Endothelial cell of umbilical vein (primary cell): ENCODE data around the gene FAM219A. TPM values are rescaled to one million over a fixed set of nuclear protein-coding genes. Genes with fewer than 3 reads are reported as not detected.

ENCODE experiments used
- BruUV-seq: library from RNA; stranded (reverse); fragments of 400-500 nt; replicated peaks from 2 replicates; lab custom pipeline; 2021; lab: Mats Ljungman, UMichigan
- CTCF ChIA-PET: fragments of 300-600, 350-600 bp; sonication (Branson Sonifier 250); formaldehyde crosslinking; loops from one replicate; lab custom pipeline; 2021; ENCODE audit warnings: antibody characterized with exemption, inconsistent platforms; lab: Charles Lee
- POLR2A ChIA-PET: fragments of 300-600, 350-600 bp; sonication (Branson Sonifier 250); formaldehyde crosslinking; loops from one replicate; lab custom pipeline; 2021; ENCODE audit warnings: antibody characterized with exemption, inconsistent platforms; lab: Charles Lee
- DNase-seq: peaks from one replicate; pipeline ENCODE4 v3.0.0-alpha.2; 2011; ENCODE audit warnings: low read depth, low spot score
- FAIRE-seq: peaks from 2 replicates; lab custom pipeline; 2011; peaks lifted over from hg19 to GRCh38; lab: Jason Lieb, UNC
- H2AFZ ChIP-seq: 2 replicates; pipeline ENCODE4 v1.6.0; 2012; ENCODE audit warnings: low read depth, low read length, control low read depth, inconsistent platforms
- H3K27ac ChIP-seq: 2 replicates; pipeline ENCODE4 v1.5.1; 2011; ENCODE audit warnings: low read depth, mild to moderate bottlenecking, control low read depth, low read length, moderate library complexity; ENCODE audit not compliant: insufficient read depth
- H3K27me3 ChIP-seq, 2 experiments: 2 replicates each; pipeline versions ENCODE4 v1.6.0 to v1.6.1; 2011; ENCODE audit warnings: low read length in 2 of 2, mixed read lengths in 1 of 2; ENCODE audit not compliant: control insufficient read depth in 2 of 2, insufficient read depth in 2 of 2
- H3K36me3 ChIP-seq, 2 experiments: 2 replicates in 1 of 2; 3 replicates in 1 of 2; pipeline ENCODE4 v1.5.1; 2011; ENCODE audit warnings: low read length in 2 of 2, mild to moderate bottlenecking in 1 of 2, moderate library complexity in 1 of 2; ENCODE audit not compliant: control insufficient read depth in 2 of 2, insufficient read depth in 2 of 2; ENCODE audit errors: extremely low read depth in 1 of 2
- H3K4me1 ChIP-seq: 3 replicates; pipeline ENCODE4 v1.5.1; 2011; ENCODE audit warnings: mild to moderate bottlenecking, low read length; ENCODE audit not compliant: control insufficient read depth, insufficient read depth; ENCODE audit errors: extremely low read depth
- H3K4me2 ChIP-seq: 2 replicates; pipeline ENCODE4 v1.6.1; 2011; ENCODE audit warnings: low read length, control low read depth, mixed read lengths; ENCODE audit not compliant: insufficient read depth
- H3K4me3 ChIP-seq, 3 experiments: fragments of 200-600 bp in 1 of 3; sonication (generic), shearing (Covaris generic) in 1 of 3; replicated peaks in 1 of 3; 2 replicates each; pipeline ENCODE4 v1.5.1; 2011 to 2016; ENCODE audit warnings: control low read depth in 3 of 3, low read length in 3 of 3, mild to moderate bottlenecking in 2 of 3, inconsistent platforms in 1 of 3, low read depth in 1 of 3, moderate library complexity in 1 of 3; ENCODE audit not compliant: insufficient read depth in 1 of 3
- H3K79me2 ChIP-seq: 2 replicates; pipeline ENCODE4 v1.6.0; 2012; ENCODE audit warnings: low read length, inconsistent platforms; ENCODE audit not compliant: control insufficient read depth, insufficient read depth
- H3K9ac ChIP-seq: replicated peaks from 2 replicates; pipeline ENCODE3; 2011; ENCODE audit warnings: low read length, control low read depth; ENCODE audit not compliant: insufficient read depth; ENCODE audit errors: extremely low read depth
- H3K9me1 ChIP-seq: replicated peaks from 3 replicates; pipeline ENCODE4 v1.6.0; 2011; ENCODE audit warnings: mild to moderate bottlenecking, low read length; ENCODE audit not compliant: control insufficient read depth, insufficient read depth; ENCODE audit errors: extremely low read depth
- H3K9me3 ChIP-seq: replicated peaks from 2 replicates; pipeline ENCODE4 v1.5.1; 2012; ENCODE audit warnings: low read length, inconsistent platforms; ENCODE audit not compliant: control insufficient read depth, insufficient read depth
- H4K20me1 ChIP-seq: replicated peaks from 2 replicates; pipeline ENCODE3; 2011; ENCODE audit warnings: mild to moderate bottlenecking, low read length; ENCODE audit not compliant: control insufficient read depth, insufficient read depth; ENCODE audit errors: extremely low read depth
- EZH2 ChIP-seq: IDR thresholded peaks from 2 replicates; pipeline ENCODE4 v1.6.1; 2012; ENCODE audit warnings: borderline replicate concordance, low read depth, mild to moderate bottlenecking, moderate library complexity, low read length, inconsistent platforms; ENCODE audit not compliant: severe bottlenecking
- FOS ChIP-seq: IDR thresholded peaks from 2 replicates; pipeline ENCODE4 v1.6.1; 2011; ENCODE audit warnings: mild to moderate bottlenecking, low read length, moderate library complexity, borderline replicate concordance; ENCODE audit not compliant: insufficient read depth
- GATA2 ChIP-seq: IDR thresholded peaks from 2 replicates; pipeline ENCODE4 v1.7.0; 2011; ENCODE audit warnings: low read depth, mild to moderate bottlenecking, moderate library complexity, mixed read lengths, low read length; ENCODE audit not compliant: insufficient read length, insufficient read depth
- JUN ChIP-seq: IDR thresholded peaks from 2 replicates; pipeline ENCODE4 v1.6.1; 2011; ENCODE audit warnings: borderline replicate concordance, low read depth; ENCODE audit not compliant: insufficient read length, insufficient read depth
- MAX ChIP-seq: IDR thresholded peaks from 2 replicates; pipeline ENCODE4 v1.6.1; 2011; ENCODE audit not compliant: insufficient read depth, insufficient read length
- MYC ChIP-seq: IDR thresholded peaks from one replicate; pipeline ENCODE4 v1.6.1; 2011; ENCODE audit warnings: mild to moderate bottlenecking, low read depth, low read length
- POLR2AphosphoS5 ChIP-seq: IDR thresholded peaks from 2 replicates; pipeline ENCODE4 v1.6.1; 2012; ENCODE audit warnings: low read depth, mild to moderate bottlenecking, control low read depth, low read length, moderate library complexity; ENCODE audit not compliant: insufficient read depth
- dilution Hi-C: fragments of 300-500 bp; cut with MboI; formaldehyde crosslinking; loops from one replicate; pipeline ENCODE4 v1.15.0; 2019; ENCODE audit warnings: low sequenced_read_pairs; ENCODE audit not compliant: extremely low pct_ligation_motif_present
- intact Hi-C: fragments of 100-400 bp; cut with micrococcal nuclease; formaldehyde crosslinking; loops from one replicate; pipeline ENCODE4 v1.10.0; 2022
- polyA plus RNA-seq, 4 experiments: library from polyadenylated mRNA; depleted of rRNA in 3 of 4; stranded (reverse) in 3 of 4; unstranded in 1 of 4; fragments of >200 nt; gene quantifications; 2 replicates each; pipeline versions ENCODE4 v1.2.1 to v1.2.3, GENCODE V29; 2011 to 2012; ENCODE audit warnings: missing spikeins in 1 of 4
- total RNA-seq: library from RNA; stranded (reverse); gene quantifications from 2 replicates; pipeline ENCODE4 v1.2.3, GENCODE V29; 2021

The FAM219A gene
- total and polyA plus RNA-seq, 2 donors (not counting 3 experiments of a cell fraction or from before 2014, with no cell fraction given), result 18.1 to 35.7 TPM

DNA sequence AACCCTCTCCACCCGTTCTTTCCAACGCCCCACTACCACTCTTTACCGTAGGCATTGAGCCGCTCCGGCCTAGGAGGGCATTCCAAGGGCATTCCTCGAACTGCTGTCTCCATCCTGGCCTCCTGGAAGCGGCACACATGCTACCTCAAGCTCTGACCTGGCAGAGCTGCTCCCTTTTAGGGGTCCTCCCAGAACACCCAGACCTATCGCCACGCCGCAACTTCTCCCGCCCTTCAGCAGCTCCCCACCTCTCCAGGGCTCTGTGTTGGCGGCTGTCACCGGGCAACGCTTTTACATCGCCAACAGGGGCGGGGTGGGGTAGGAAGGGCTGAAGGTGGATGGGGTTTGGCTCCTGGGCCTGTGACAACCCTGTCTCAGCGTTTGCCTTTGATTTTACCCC lies 77.0 kb downstream of the FAM219A start:
- POLR2A ChIA-PET, result no interaction called here
- Histone ChIP-seq H3K36me3 (no peaks in the 10 kb centered on the region), H3K27me3 (no peaks in the 10 kb centered on the region), H3K79me2 (no peaks in the 10 kb centered on the region), H3K4me2 (peak overlapping the region; percentile 81), H3K27ac (no peak overlapping the region), H3K4me1 (peaks cover 9% of the 10 kb centered on the region), H3K9me3 (no peaks in the 10 kb centered on the region), H3K9me1 (no peaks in the 10 kb centered on the region), H3K4me3 (no peak overlapping the region), H2AFZ (peak overlapping the region; percentile 94), H3K9ac (no peak overlapping the region), H4K20me1 (no peaks in the 10 kb centered on the region)
- dilution Hi-C loops (no loop called here), intact Hi-C loops (no loop called here)
- FAIRE-seq (no peak), DNase-seq (no peak)
- BruUV-seq, result no TSS peak
- CTCF ChIA-PET, result interaction anchor here (3.6 to 9.4 kb wide), 2 partner anchors 48 to 223 kb away, joined by 15 to 152 read pairs; no protein-coding TSS in a partner anchor
- TF ChIP-seq EZH2, result peak; percentile 21
- TF ChIP-seq MYC, result no peak
- TF ChIP-seq JUN, result no peak
- no peak for TF ChIP-seq FOS

GRCh38 chr9:34380511-34381315 lies 77.7 kb downstream of the FAM219A start:
- Histone ChIP-seq H3K4me1 (peaks cover 11% of the 10 kb centered on the region), H3K9ac (no peak overlapping the region), H2AFZ (peak overlapping the region; percentile 94), H3K79me2 (no peaks in the 10 kb centered on the region), H3K4me2 (peak overlapping the region; percentile 81), H4K20me1 (no peaks in the 10 kb centered on the region), H3K4me3 (peak overlapping the region in 2 of 3 experiments; percentile 28 to 38), H3K9me1 (no peaks in the 10 kb centered on the region), H3K9me3 (no peaks in the 10 kb centered on the region), H3K27ac (no peak overlapping the region), H3K27me3 (no peaks in the 10 kb centered on the region), H3K36me3 (no peaks in the 10 kb centered on the region)
- ChIA-PET POLR2A (no interaction called here), CTCF (interaction anchor here (0.6 to 9.4 kb wide), 10 partner anchors 23 to 270 kb away, joined by 3 to 152 read pairs (median 8); no protein-coding TSS in a partner anchor)
- DNase-seq (peak; percentile 74), FAIRE-seq (peak; percentile 44)
- dilution Hi-C loops, result no loop called here
- BruUV-seq, result no TSS peak
- TF ChIP-seq GATA2, result no peak
- no peak for TF ChIP-seq FOS
- TF ChIP-seq EZH2, result peak; percentile 51
- no peak for TF ChIP-seq JUN
- TF ChIP-seq MYC, result no peak
- no peak for TF ChIP-seq MAX
- TF ChIP-seq POLR2AphosphoS5, result no peak
- intact Hi-C loops, result no loop called here
